Measurements from ENCODE around the gene D2HGDH. TPM values are rescaled to one million over a fixed set of nuclear protein-coding genes. Genes with fewer than 3 reads are reported as not detected.

D2HGDH gene
- total RNA-seq, 4 donors from 2014 or later: 5.3 to 54.4 (median 13.7) TPM

DNA sequence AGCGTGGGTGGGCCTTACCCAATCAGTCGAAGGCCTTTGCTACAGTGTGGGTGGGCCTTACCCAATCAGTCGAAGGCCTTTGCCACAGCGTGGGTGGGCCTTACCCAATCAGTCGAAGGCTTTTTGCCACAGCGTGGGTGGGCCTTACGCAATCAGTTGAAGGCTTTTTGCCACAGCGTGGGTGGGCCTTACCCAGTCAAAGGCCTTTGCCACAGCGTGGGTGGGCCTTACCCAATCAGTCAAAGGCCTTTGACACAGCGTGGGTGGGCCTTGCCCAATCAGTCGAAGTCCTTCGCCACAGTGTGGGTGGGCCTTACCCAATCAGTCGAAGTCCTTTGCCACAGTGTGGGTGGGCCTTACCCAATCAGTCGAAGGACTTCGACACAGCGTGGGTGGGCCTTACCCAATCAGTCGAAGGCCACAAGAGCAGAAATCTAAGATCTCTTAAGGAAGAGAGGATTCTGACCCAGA, 25.9 kb downstream of the D2HGDH start:
- Histone ChIP-seq H3K27me3 (no peaks in the 10 kb centered on the region), H3K36me3 (no peaks in the 10 kb centered on the region)

DNA sequence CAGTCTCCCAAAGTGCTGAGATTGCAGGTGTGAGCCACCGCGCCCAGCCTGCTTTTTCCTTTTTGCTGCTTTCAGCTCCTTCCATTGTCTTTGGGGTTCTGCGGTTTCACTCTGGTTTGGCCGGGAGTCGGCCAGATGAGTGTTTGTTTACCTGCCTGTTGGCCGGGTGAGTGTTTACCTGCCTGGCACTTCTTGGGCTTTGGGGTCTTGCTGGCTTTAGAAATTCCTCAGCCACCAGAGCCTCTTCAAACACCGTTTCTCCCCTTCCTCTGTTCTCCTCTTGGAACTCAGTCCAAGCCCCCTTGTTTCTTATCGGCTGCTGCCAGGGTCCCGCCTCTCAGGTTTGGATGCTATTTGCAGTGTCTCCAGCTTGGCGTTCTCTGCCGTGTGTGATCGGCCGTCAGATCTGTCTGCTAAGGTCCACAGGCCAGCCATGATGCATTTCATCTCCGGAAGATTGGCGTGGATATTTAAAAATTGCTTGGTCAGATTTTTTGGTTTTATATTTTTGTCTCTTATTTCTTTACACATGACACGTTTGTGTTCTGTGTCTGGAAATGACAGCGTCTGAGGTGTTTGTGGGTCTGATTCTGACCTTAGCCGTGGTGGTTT, 28.0 kb downstream of the D2HGDH start:
- H3K36me3 ChIP-seq: no peaks in the 10 kb centered on the region
- H3K4me3 ChIP-seq: no peak overlapping the region
- H3K27me3 ChIP-seq: no peaks in the 10 kb centered on the region
- intact Hi-C loops (cut with DNase I; ENCODE audit: low total_unique reads): no loop called here
- no peak for TF ChIP-seq CTCF (IDR thresholded peaks at IDR 0.05)
- no peak for TF ChIP-seq POLR2A (IDR thresholded peaks at IDR 0.05)
- no peak overlapping the region for H3K27ac ChIP-seq
- peak in 1 of 2 donors; percentile 1 for DNase-seq
- H3K4me1 ChIP-seq: no peaks in the 10 kb centered on the region
- H3K9me3 ChIP-seq: no peaks in the 10 kb centered on the region

More for the DNA sequence above, 25.9 kb downstream of the D2HGDH start:
- no peaks in the 10 kb centered on the region for H3K9me3 ChIP-seq
- H3K4me1 ChIP-seq: no peaks in the 10 kb centered on the region
- peak in 1 of 2 donors; percentile 11 for DNase-seq
- intact Hi-C loops (cut with DNase I; ENCODE audit: low total_unique reads): no loop called here
- H3K27ac ChIP-seq: no peak overlapping the region
- H3K4me3 ChIP-seq: no peak overlapping the region
- no peak for TF ChIP-seq CTCF (IDR thresholded peaks at IDR 0.05)
- TF ChIP-seq POLR2A (IDR thresholded peaks at IDR 0.05): no peak

GRCh38 chr2:241762933-241763369, 28.5 kb downstream of the D2HGDH start:
- Histone ChIP-seq H3K4me1 (no peaks in the 10 kb centered on the region), H3K9me3 (no peaks in the 10 kb centered on the region), H3K27me3 (no peaks in the 10 kb centered on the region), H3K4me3 (no peak overlapping the region), H3K27ac (no peak overlapping the region), H3K36me3 (no peaks in the 10 kb centered on the region)
- TF ChIP-seq POLR2A (IDR thresholded peaks at IDR 0.05) (no peak), CTCF (IDR thresholded peaks at IDR 0.05) (no peak)
- no peak for DNase-seq
- intact Hi-C loops (cut with DNase I; ENCODE audit: low total_unique reads): no loop called here

- Histone ChIP-seq H3K36me3 (no peaks in the 10 kb centered on the region), H3K27ac (no peak overlapping the region), H3K27me3 (no peaks in the 10 kb centered on the region), H3K9me3 (no peaks in the 10 kb centered on the region), H3K4me1 (no peaks in the 10 kb centered on the region), H3K4me3 (no peak overlapping the region)
- DNase-seq: no peak
- intact Hi-C loops (cut with DNase I; ENCODE audit: low total_unique reads): no loop called here
- no peak for TF ChIP-seq CTCF (IDR thresholded peaks at IDR 0.05)
- TF ChIP-seq POLR2A (IDR thresholded peaks at IDR 0.05): no peak
Observed at GRCh38 chr2:241763551-241764274, 29.3 kb downstream of the D2HGDH start.

Measured in uterus (tissue), 4 donors.